ENCODE measurements around the gene TM4SF1.
"Not testable (repeated sequence)": the region's sequence is repeated elsewhere in the genome, so short reads cannot be mapped to it uniquely, and the experiment has no call there.

TM4SF1 gene

DNA sequence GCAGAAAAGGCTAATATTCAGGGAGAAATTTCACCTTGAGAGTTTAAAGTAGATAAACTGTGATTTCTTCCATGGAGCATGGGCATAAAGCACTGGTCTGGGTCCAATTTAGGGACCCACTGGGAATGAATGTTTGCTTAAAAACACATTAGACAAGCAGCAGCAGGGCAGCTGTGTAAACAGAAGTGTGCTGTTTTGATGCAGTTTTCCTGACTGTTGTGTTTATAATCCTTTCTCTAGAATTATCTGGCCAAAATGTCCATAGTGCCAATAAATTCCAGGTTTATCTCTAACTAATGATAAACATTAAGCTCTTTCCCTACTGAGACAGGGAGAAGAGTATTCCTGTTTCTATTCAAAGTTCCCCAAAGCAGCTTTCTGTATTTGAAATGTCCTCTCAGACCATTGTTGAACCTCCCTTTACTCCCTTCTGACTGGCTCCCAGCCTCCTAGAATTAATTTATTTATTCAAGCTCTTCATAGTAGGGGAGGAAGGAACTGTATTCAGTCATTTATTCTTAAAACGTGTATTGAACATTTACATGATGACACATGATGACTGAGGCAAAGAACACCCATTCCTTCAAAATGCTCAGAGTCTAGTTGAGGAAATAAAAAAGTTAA is 37.0 kb downstream of the TM4SF1 start:
- DNase-seq = peak; percentile 69

DNA sequence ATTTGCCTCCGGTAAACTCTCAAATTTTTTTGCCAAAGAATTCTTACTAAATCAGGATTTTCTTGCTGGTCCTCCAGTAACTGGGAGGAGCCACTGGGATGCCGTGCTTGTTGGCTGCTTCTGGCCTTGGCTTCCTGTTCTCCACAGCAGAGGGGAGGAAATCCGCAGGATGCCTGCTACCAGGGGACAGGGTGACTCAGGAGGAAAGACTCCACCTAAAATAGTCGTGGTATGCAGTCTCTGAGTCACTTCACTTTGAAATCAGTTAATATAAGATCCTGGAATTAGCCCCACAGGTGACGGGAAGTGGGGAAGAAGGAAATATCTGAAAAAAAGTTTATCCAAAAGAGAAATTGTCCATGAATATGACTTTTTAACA is 37.5 kb downstream of the TM4SF1 start:
- peak; percentile 99 for DNase-seq

DNA sequence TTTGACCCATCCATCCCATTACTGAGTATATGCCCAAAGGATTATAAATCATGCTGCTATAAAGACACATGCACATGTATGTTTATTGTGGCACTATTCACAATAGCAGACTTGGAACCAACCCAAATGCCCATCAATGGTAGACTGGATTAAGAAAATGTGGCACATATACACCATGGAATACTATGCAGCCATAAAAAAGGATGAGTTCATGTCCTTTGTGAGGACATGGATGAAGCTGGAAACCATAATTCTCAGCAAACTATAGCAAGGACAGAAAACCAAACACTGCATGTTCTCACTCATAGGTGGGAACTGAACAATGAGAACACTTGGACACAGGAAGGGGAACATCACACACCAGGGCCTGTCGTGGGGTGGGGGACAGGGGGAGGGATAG is 40.0 kb downstream of the TM4SF1 start:
- DNase-seq = not testable (repeated sequence)

DNA sequence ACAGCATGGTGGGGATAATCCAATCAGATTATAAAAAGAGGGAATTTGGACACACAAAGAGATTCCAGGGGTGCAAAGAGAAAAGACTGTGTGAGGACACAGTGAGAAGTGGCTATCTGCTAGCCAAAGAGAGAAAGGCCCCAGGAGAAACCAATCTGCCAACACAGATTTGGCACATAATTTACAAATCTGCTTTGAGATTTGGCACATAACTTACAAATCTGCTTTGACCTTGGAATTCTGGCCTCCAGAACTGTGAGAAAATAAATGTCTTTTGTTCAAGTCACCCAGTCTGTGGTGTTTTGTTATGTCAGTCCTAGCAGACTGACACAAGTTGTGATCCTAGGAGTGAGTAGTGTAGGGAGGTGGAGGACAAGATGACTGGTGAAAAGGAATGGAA is 40.5 kb downstream of the TM4SF1 start:
- DNase-seq = peak; percentile 25

DNA sequence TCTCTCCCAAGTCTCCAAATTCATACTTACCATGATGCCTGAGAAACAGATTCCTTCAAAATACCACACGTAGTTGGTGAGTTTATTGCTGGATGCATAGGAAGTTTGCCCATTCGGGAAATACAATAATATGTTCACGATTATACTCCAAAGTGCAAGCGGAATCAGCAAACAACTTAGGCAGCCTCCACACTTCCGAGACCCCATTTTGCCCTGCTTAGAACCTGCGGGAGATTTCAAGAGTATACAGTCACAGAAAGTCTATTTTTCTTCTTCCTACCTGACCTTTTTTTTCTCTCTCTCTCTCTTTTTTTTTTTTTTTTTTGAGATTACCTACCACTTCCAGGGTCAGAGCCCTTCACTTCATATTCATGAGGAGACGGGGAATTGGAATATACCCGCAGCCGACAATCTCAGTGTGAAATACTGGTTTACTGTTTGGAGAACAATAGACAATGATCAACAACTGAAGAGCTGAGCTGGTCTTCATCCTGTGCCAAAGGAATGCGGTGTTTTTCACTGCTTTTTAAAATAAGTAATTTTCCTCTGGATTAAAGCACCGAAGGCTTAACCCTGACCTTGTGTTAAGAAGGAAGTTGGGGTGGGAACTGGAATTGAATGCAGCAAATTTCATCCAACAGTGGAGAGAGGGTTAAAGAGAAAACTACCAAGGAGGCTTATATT is 44.1 kb downstream of the TM4SF1 start, which contains the start of gene TM4SF18:
Gene TM4SF18, minus strand, starts transcription at position 461 of the 684 bp plus-strand sequence. Its CDS starts 254 bp downstream, at position 207.
- DNase-seq = peak; percentile 21

DNA sequence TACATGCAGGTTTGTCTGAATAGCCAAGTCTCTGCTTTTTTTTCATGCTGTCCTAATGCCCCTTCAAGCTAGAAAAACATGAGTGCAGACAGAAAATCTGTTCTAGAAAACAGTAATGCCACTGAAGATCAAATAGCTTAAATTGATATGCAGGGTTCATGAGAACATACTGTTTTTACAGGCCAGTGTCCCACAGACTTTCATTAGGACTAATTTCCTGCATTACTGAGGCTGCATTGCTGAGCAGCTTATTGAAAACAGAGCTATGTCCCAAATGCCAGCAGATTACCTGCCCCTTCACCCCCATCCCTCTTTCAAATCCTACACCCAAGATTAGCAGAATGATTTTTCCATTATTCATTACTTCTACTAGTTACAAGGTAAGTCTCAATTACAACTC is 44.7 kb downstream of the TM4SF1 start:
- peak; percentile 23 for DNase-seq

DNA sequence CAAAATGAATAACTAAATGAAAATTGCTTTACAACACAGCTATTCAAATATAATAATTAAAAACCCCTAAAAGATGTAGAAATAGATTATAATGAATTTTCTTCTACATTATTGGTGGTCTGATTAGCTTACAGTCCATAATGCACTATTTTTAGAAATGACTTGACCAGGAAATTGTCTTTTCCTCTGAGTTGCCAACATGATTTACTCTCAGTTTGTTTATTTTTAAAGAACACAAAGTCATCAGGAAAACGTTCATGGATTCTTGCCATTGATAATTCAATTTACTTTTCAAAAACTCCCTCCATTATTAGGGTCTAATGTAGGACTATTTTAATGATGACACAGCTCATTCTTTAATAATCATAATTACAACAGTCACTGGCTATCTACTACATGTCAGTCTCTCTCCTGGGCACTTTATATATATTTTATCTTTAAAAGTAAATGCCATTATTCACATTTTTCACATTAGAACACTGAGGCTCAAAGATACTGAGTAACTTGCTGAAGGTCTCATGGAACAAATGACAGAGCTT is 45.2 kb downstream of the TM4SF1 start:
- DNase-seq = peak; percentile 40

DNA sequence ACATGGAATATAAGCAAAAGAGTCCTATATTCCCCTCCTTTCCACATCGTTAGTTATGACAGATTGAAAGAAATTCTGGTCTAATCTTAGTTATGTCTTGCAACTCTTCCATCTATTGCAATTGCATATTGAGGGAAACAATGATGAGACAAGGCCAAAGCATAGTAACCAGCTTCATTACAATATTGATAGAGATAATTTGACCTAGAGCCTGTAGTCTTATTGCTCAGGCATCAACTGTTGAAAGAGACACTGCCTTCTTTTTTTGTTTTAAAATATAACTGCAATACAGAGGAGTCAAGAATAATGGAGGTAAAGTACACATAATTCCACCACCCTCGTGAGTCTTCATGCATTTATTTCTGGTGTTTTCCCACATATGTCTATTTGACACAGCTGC is 46.1 kb downstream of the TM4SF1 start:
- DNase-seq = no peak

DNA sequence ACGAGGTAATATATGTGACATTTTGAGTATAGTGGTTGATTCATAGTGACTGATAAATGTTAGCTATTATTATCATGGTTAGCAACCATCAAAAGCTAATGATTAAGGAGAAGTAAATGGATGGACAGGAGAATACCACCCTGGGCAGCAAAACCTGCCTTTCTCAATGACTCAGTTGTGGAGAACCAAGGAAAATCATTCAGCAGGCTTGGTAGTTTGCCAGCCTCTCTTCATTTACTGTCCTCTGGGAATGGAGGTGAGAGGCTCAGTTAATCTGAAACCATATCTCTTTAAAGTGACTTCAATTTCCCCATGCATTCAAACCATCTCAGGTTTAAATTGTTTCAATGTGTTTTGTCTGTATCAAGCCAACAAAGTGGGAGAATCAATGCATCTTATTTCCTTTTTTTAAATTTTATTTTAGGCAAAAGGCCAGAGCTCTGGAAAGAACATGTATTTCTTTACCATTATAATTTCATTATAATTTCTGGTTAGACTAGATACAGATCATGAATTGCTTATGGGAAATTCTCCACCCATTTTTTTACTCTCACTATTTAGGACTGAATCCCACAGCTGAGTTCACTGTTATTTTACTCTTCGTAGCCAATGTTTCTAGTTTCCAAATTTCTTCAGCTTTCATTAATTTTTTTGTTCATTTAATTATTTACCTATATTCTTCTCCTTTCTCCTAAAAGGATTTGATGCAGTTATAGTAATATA is 46.7 kb downstream of the TM4SF1 start:
- peak; percentile 56 for DNase-seq

DNA sequence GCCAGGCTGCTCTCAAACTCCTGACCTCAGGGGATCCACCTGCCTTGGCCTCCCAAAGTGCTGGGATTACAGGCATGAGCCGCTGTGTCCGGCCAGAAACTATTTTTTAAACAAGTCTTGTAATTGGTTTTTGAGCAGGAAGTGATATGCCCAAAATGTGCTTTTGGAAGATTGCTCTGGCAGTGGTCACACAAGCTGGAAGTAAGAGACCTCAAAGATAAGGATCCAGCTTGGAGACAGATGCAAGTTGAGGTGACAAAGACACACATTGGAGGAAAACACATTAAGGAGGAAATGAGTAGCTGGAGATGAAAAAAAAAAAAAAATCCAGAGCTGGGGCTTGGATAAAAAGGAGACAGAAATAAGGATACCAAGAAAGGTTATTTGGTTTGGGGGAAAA is 50.3 kb downstream of the TM4SF1 start:
- no peak for DNase-seq

DNA sequence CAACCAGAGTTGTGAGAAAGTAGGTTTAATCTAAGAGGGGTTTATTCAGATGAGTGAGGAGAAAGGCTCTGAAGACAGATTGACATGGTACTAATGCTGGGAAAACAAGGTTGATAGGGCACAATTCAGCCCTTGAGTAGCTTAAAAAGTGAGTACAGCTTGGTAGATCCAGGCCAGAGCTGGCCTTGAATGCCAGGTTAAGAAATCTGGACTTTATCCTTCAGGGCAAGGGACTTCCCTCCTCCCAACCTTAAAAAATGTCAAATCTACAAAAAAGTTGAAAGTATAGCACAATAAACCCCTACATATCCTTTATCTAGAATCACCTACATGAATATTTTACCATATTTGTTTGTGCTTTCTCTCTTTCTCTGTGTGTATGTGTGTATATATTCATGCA is 51.9 kb downstream of the TM4SF1 start:
- DNase-seq = no peak

DNA sequence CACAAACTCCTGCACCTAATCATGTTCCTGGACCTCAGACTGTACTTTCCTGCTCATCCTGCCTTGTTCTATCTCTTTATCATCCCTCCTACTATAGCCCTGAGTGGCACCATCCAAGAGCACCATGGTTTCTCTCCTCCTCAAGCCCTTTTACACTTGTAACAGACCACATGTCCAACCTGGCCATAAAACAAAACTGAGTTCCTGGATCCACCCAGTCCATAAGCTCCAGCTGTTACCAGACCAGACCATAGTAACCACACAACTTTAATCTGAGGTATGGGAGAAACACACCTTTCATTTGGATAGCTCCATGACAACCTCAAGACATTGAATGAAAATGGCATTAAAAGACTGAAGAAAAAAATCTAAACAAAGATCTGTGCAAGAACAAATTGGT is 53.1 kb downstream of the TM4SF1 start:
- no peak for DNase-seq

DNA sequence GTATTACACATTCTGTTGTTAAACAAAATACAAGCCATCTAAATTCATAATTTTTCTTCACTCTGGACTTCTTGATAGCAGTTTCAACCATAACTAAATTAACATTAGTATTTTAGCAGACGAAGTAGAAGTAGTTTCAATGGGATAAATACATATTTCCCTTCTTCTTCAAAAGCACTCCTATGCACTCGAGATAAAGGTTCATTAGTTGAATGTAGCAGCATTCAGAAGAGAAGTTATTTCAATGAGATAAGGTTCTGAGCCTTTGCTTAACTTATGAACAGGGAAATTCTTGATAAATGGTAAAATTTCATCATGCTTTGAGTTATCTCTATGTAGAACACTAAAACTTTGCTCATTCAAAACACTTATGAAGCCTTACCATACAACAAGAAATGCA is 55.8 kb downstream of the TM4SF1 start:
- DNase-seq = no peak

DNA sequence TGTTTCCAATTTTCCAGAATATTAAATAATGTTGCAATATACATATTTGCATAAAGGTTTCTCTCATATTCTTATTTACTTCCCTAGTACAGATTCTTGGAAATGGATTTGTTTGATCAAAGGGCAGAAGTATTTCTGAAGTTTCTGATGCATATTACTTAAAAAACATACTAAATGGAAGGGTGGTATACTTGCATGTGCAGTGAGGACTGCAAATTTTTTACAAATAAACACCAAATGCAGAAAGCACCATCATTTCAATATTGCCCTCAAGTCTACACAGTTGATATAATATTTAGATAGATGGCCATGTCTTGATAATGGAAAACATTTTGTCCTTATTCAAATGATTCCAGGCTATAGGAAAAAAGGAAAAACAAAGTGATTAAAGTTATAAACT is 56.3 kb downstream of the TM4SF1 start:
- DNase-seq = no peak

DNA sequence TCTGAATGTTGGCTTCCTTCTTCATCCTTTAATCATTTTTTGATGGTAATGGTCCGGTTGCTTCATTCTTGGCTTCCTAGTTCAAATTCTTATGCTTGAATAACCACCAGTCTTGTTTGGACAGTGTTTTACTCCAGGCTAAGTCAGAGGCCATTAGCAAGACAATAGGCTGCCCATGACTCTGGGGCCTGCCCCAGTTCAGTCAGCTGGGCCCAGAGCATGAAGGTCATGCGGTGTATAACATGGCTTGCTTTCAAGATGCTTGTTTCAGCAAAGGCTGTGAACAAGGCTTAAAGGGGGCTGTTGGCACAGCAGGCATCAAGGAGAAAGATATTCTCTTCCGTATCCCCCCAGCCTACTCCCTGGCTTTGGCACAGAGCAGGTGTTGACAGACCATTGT is 57.7 kb downstream of the TM4SF1 start:
- DNase-seq = no peak

Data from fibroblast of skin of right biceps (primary cell).